SK-N-SH (cell line): ENCODE measurements around the gene MC1R.

Source experiments
- CTCF ChIP-seq: fragments of 200-600 bp; sonication (generic); IDR thresholded peaks from 2 replicates; pipeline ENCODE4 v1.6.1; 2017; ENCODE audit warnings: antibody characterized with exemption, mild to moderate bottlenecking, moderate library complexity
- EP300 ChIP-seq, 2 experiments: IDR thresholded peaks; 2 replicates each; pipeline versions ENCODE4 v1.4.0 to v1.6.1; 2012; ENCODE audit warnings: borderline replicate concordance in 1 of 2, low read depth in 1 of 2, low read length in 1 of 2
- EZH2phosphoT487 ChIP-seq: fragments of 200-600 bp; sonication (generic); IDR thresholded peaks from 2 replicates; pipeline ENCODE4 v1.6.1; 2017; ENCODE audit warnings: low read depth, mixed run types, mild to moderate bottlenecking, antibody characterized with exemption, moderate library complexity, borderline replicate concordance
- GABPA ChIP-seq: IDR thresholded peaks from 2 replicates; pipeline ENCODE4 v1.4.0; 2012; ENCODE audit warnings: low read depth, mild to moderate bottlenecking
- GATA2 ChIP-seq: sonication (generic); formaldehyde crosslinking; IDR thresholded peaks from 2 replicates; pipeline ENCODE4 v1.5.0; 2020; ENCODE audit warnings: mild to moderate bottlenecking, missing genetic modification reagents
- JUND ChIP-seq: IDR thresholded peaks from 2 replicates; pipeline ENCODE4 v1.4.0; 2012
- MAX ChIP-seq: IDR thresholded peaks from 2 replicates; pipeline ENCODE4 v1.4.0; 2012; ENCODE audit warnings: low read depth
- MEF2A ChIP-seq: IDR thresholded peaks from 2 replicates; pipeline ENCODE4 v1.4.0; 2012; ENCODE audit warnings: low read depth, borderline replicate concordance
- POLR2AphosphoS5 ChIP-seq: IDR thresholded peaks from 2 replicates; pipeline ENCODE4 v1.6.1; 2012; ENCODE audit warnings: low read depth, low read length
- RCOR1 ChIP-seq: fragments of 150-350 bp; IDR thresholded peaks from 2 replicates; pipeline ENCODE4 v1.6.1; 2017; ENCODE audit warnings: antibody characterized with exemption, low read length
- SIN3A ChIP-seq: IDR thresholded peaks from 2 replicates; pipeline ENCODE4 v1.6.1; 2012; ENCODE audit warnings: low read depth, mild to moderate bottlenecking, low read length, moderate library complexity, borderline replicate concordance
- TAF1 ChIP-seq: IDR thresholded peaks from 2 replicates; pipeline ENCODE4 v1.6.1; 2012; ENCODE audit warnings: low read depth, mild to moderate bottlenecking, low read length, moderate library complexity, borderline replicate concordance
- YY1 ChIP-seq: IDR thresholded peaks from 2 replicates; pipeline ENCODE4 v1.4.0; 2012; ENCODE audit warnings: low read depth, mild to moderate bottlenecking
- ZBTB33 ChIP-seq: IDR thresholded peaks from 2 replicates; pipeline ENCODE4 v1.4.0; 2012; ENCODE audit warnings: low read depth, borderline replicate concordance

GRCh38 chr16:89910717-89911354, 7.8 kb upstream of the MC1R start:
- TF ChIP-seq CTCF = no peak
- TF ChIP-seq YY1 = no peak
- no peak for TF ChIP-seq TAF1
- no peak for TF ChIP-seq EP300 (IDR thresholded peaks at IDR 0.05; ENCODE audit: borderline replicate concordance in 1 of 2, low read depth in 1 of 2, low read length in 1 of 2)
- TF ChIP-seq ZBTB33 = no peak
- TF ChIP-seq JUND = no peak
- no peak for TF ChIP-seq EZH2phosphoT487
- TF ChIP-seq SIN3A = no peak
- TF ChIP-seq GATA2 (CRISPR knock-in tag) = no peak
- no peak for TF ChIP-seq MAX
- TF ChIP-seq POLR2AphosphoS5 = no peak
- TF ChIP-seq GABPA = no peak
- TF ChIP-seq MEF2A = no peak
- TF ChIP-seq RCOR1 = no peak
